ENCODE results near the gene FRMD1.

The FRMD1 gene

GRCh38 chr6:168098431-168098861, 19.4 kb upstream of the FRMD1 start:
- in situ Hi-C loops (cut with HindIII; ENCODE audit: low pct_ligation_motif_present, low pct_unique_long_range_greater_than_20kb, low sequenced_read_pairs), result no loop called here
- DNase-seq, result no peak

GRCh38 chr6:168097621-168098430, 18.8 kb upstream of the FRMD1 start:
- in situ Hi-C loops (cut with HindIII; ENCODE audit: low pct_ligation_motif_present, low pct_unique_long_range_greater_than_20kb, low sequenced_read_pairs), result no loop called here
- DNase-seq, result no peak

GRCh38 chr6:168097221-168097620, 18.2 kb upstream of the FRMD1 start:
- in situ Hi-C loops (cut with HindIII; ENCODE audit: low pct_ligation_motif_present, low pct_unique_long_range_greater_than_20kb, low sequenced_read_pairs), result no loop called here
- DNase-seq, result no peak

GRCh38 chr6:168096271-168096764, 17.3 kb upstream of the FRMD1 start:
- no peak for DNase-seq
- in situ Hi-C loops (cut with HindIII; ENCODE audit: low pct_ligation_motif_present, low pct_unique_long_range_greater_than_20kb, low sequenced_read_pairs), result no loop called here

- in situ Hi-C loops (cut with HindIII; ENCODE audit: low pct_ligation_motif_present, low pct_unique_long_range_greater_than_20kb, low sequenced_read_pairs), result no loop called here
- DNase-seq, result no peak
These were observed 16.8 kb upstream of the FRMD1 start for GRCh38 chr6:168095716-168096250.

GRCh38 chr6:168095171-168095691, 16.2 kb upstream of the FRMD1 start:
- in situ Hi-C loops (cut with HindIII; ENCODE audit: low pct_ligation_motif_present, low pct_unique_long_range_greater_than_20kb, low sequenced_read_pairs), result no loop called here
- no peak for DNase-seq

GRCh38 chr6:168093634-168094033, 14.6 kb upstream of the FRMD1 start:
- in situ Hi-C loops (cut with HindIII; ENCODE audit: low pct_ligation_motif_present, low pct_unique_long_range_greater_than_20kb, low sequenced_read_pairs), result no loop called here
- no peak for DNase-seq

- in situ Hi-C loops (cut with HindIII; ENCODE audit: low pct_ligation_motif_present, low pct_unique_long_range_greater_than_20kb, low sequenced_read_pairs), result no loop called here
- DNase-seq, result no peak
These were observed 14.1 kb upstream of the FRMD1 start for GRCh38 chr6:168093071-168093505.

- in situ Hi-C loops (cut with HindIII; ENCODE audit: low pct_ligation_motif_present, low pct_unique_long_range_greater_than_20kb, low sequenced_read_pairs), result no loop called here
- no peak for DNase-seq
These were observed 13.5 kb upstream of the FRMD1 start for GRCh38 chr6:168092541-168092940.

GRCh38 chr6:168091381-168092264, 12.6 kb upstream of the FRMD1 start:
- in situ Hi-C loops (cut with HindIII; ENCODE audit: low pct_ligation_motif_present, low pct_unique_long_range_greater_than_20kb, low sequenced_read_pairs), result no loop called here

GRCh38 chr6:168090706-168091105, 11.7 kb upstream of the FRMD1 start:
- in situ Hi-C loops (cut with HindIII; ENCODE audit: low pct_ligation_motif_present, low pct_unique_long_range_greater_than_20kb, low sequenced_read_pairs), result no loop called here
- no peak for DNase-seq

More at GRCh38 chr6:168091381-168092264, 12.6 kb upstream of the FRMD1 start:
- DNase-seq, result no peak

GRCh38 chr6:168090064-168090690, 11.2 kb upstream of the FRMD1 start:
- no peak for DNase-seq
- in situ Hi-C loops (cut with HindIII; ENCODE audit: low pct_ligation_motif_present, low pct_unique_long_range_greater_than_20kb, low sequenced_read_pairs), result no loop called here

- DNase-seq, result no peak
These were observed 10.4 kb upstream of the FRMD1 start for GRCh38 chr6:168089186-168090063.

GRCh38 chr6:168088161-168089053, 9.4 kb upstream of the FRMD1 start:
- no peak for DNase-seq
- in situ Hi-C loops (cut with HindIII; ENCODE audit: low pct_ligation_motif_present, low pct_unique_long_range_greater_than_20kb, low sequenced_read_pairs), result no loop called here

More at GRCh38 chr6:168089186-168090063, 10.4 kb upstream of the FRMD1 start:
- in situ Hi-C loops (cut with HindIII; ENCODE audit: low pct_ligation_motif_present, low pct_unique_long_range_greater_than_20kb, low sequenced_read_pairs), result no loop called here

- in situ Hi-C loops (cut with HindIII; ENCODE audit: low pct_ligation_motif_present, low pct_unique_long_range_greater_than_20kb, low sequenced_read_pairs), result no loop called here
- no peak for DNase-seq
These were observed 8.6 kb upstream of the FRMD1 start for GRCh38 chr6:168087436-168088160.

GRCh38 chr6:168086616-168087015, 7.6 kb upstream of the FRMD1 start:
- in situ Hi-C loops (cut with HindIII; ENCODE audit: low pct_ligation_motif_present, low pct_unique_long_range_greater_than_20kb, low sequenced_read_pairs), result no loop called here
- no peak for DNase-seq

Data from ACHN (cell line).